Stimulated activated CD8-positive, alpha-beta memory T cell treated with anti-CD3 and anti-CD28 coated beads, Interleukin-15, amount 100 ng/mL, for 4 hours (primary cell): Measurements from ENCODE around the gene ADSL.

ENCODE experiments used
- DNase-seq, 2 donors: peaks; one replicate each; pipeline ENCODE4 v3.0.0-alpha.2; 2020; ENCODE audit warnings: low read depth in 2 of 2

Gene ADSL

GRCh38 chr22:40405178-40406062 is 59.1 kb downstream of the ADSL start:
- no peak for DNase-seq

GRCh38 chr22:40406063-40406890 is 60.0 kb downstream of the ADSL start:
- DNase-seq: no peak

- no peak for DNase-seq
Observed at GRCh38 chr22:40407021-40407761, 60.9 kb downstream of the ADSL start.

GRCh38 chr22:40407831-40408717 is 61.8 kb downstream of the ADSL start:
- DNase-seq: no peak

GRCh38 chr22:40408718-40409612 is 62.7 kb downstream of the ADSL start:
- DNase-seq: no peak

- DNase-seq: no peak
Observed at GRCh38 chr22:40409613-40410113, 63.4 kb downstream of the ADSL start.

GRCh38 chr22:40410272-40410671 is 64.0 kb downstream of the ADSL start:
- DNase-seq: no peak

GRCh38 chr22:40410731-40411505 is 64.6 kb downstream of the ADSL start:
- DNase-seq: no peak

- DNase-seq: no peak
Observed at GRCh38 chr22:40411506-40411861, 65.2 kb downstream of the ADSL start.

GRCh38 chr22:40412441-40412840 is 66.1 kb downstream of the ADSL start:
- no peak for DNase-seq

- DNase-seq: no peak
Observed at GRCh38 chr22:40413873-40414272, 67.6 kb downstream of the ADSL start.

- no peak for DNase-seq
Observed at GRCh38 chr22:40414311-40414710, 68.0 kb downstream of the ADSL start.

GRCh38 chr22:40414838-40415505 is 68.7 kb downstream of the ADSL start:
- no peak for DNase-seq

GRCh38 chr22:40415531-40416266 is 69.4 kb downstream of the ADSL start:
- no peak for DNase-seq

GRCh38 chr22:40416267-40416570 is 69.9 kb downstream of the ADSL start:
- no peak for DNase-seq

GRCh38 chr22:40416636-40417035 is 70.3 kb downstream of the ADSL start:
- no peak for DNase-seq

GRCh38 chr22:40417041-40417440 is 70.7 kb downstream of the ADSL start:
- DNase-seq: no peak

- no peak for DNase-seq
Observed at GRCh38 chr22:40417881-40418280, 71.6 kb downstream of the ADSL start.
